ENCODE measurements around the gene KATNBL1. TPM values are rescaled to one million over a fixed set of nuclear protein-coding genes. Genes with fewer than 3 reads are reported as not detected.

Gene KATNBL1
- total and polyA plus RNA-seq, 2 experiments from 2014 or later = 68.2 to 96.1 TPM

DNA sequence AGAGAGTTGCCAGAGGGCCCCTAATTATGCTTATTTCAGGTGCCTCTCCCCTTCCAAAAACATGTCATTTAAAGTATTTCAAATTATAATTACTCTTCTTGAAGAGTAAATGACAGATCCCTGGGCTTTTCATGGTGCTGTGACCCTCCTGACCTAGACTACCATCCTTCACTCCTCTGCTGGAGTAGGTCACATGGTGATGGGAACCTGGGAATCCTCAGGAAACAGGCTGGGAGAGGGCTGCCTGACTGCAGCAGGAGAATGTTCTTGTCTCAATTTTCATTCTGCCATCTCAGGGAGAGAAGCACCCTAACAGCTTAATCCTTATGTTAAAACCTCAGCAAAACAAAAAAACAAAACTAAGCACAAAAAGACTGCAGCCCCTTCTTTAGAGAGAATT, 83.4 kb downstream of the KATNBL1 start (continued):
- TF ChIP-seq JUNB (IDR thresholded peaks at IDR 0.05; ENCODE audit: unreplicated experiment) (no peak), ZNF331 (CRISPR knock-in tag; IDR thresholded peaks at IDR 0.05; ENCODE audit: low read depth) (no peak), EZH2phosphoT487 (IDR thresholded peaks at IDR 0.05; ENCODE audit: unreplicated experiment) (no peak), ZNF114 (CRISPR knock-in tag; IDR thresholded peaks at IDR 0.05) (no peak), CREB1 (CRISPR knock-in tag; IDR thresholded peaks at IDR 0.05; ENCODE audit: low read depth) (no peak), POLR2AphosphoS5 (IDR thresholded peaks at IDR 0.05; ENCODE audit: low read depth) (no peak), NANOG (IDR thresholded peaks at IDR 0.05; ENCODE audit: borderline replicate concordance) (no peak), EZH2 (IDR thresholded peaks at IDR 0.05; ENCODE audit: low read depth, unreplicated experiment) (no peak), CTCF (conservative IDR thresholded peaks at IDR 0.05; ENCODE audit: low read depth in 2 of 2) (no peak)
- TF ChIP-seq, protein P1, sequence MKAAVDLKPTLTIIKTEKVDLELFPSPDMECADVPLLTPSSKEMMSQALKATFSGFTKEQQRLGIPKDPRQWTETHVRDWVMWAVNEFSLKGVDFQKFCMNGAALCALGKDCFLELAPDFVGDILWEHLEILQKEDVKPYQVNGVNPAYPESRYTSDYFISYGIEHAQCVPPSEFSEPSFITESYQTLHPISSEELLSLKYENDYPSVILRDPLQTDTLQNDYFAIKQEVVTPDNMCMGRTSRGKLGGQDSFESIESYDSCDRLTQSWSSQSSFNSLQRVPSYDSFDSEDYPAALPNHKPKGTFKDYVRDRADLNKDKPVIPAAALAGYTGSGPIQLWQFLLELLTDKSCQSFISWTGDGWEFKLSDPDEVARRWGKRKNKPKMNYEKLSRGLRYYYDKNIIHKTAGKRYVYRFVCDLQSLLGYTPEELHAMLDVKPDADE (IDR thresholded peaks at IDR 0.05) = no peak
- TF ChIP-seq, protein P2, sequence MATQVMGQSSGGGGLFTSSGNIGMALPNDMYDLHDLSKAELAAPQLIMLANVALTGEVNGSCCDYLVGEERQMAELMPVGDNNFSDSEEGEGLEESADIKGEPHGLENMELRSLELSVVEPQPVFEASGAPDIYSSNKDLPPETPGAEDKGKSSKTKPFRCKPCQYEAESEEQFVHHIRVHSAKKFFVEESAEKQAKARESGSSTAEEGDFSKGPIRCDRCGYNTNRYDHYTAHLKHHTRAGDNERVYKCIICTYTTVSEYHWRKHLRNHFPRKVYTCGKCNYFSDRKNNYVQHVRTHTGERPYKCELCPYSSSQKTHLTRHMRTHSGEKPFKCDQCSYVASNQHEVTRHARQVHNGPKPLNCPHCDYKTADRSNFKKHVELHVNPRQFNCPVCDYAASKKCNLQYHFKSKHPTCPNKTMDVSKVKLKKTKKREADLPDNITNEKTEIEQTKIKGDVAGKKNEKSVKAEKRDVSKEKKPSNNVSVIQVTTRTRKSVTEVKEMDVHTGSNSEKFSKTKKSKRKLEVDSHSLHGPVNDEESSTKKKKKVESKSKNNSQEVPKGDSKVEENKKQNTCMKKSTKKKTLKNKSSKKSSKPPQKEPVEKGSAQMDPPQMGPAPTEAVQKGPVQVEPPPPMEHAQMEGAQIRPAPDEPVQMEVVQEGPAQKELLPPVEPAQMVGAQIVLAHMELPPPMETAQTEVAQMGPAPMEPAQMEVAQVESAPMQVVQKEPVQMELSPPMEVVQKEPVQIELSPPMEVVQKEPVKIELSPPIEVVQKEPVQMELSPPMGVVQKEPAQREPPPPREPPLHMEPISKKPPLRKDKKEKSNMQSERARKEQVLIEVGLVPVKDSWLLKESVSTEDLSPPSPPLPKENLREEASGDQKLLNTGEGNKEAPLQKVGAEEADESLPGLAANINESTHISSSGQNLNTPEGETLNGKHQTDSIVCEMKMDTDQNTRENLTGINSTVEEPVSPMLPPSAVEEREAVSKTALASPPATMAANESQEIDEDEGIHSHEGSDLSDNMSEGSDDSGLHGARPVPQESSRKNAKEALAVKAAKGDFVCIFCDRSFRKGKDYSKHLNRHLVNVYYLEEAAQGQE (IDR thresholded peaks at IDR 0.05; ENCODE audit: unreplicated experiment) = no peak

DNA sequence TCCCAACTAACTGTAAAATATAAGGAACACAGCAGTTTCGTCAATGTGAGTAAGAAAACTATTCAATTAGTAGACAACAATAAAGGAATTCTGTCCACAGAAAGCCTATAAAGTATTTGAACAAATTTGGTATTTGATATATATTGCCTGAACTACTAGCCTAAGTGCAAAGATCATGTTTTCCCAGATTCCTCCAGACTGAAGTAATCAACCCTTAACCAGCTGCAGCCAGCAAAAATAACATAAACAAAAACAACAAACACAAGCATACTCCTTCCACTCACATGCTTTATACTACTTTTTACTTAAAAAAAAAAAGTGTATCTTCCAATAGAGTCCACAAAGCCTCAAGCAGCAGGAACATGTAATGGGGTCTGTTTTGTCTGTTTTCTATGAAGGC, 84.0 kb downstream of the KATNBL1 start:
- Mint-ChIP-seq H3K27me3 (ENCODE audit: insufficient read depth, low read depth, poor library complexity) (peaks cover 2% of the 10 kb centered on the region), H3K4me1 (peaks cover 8% of the 10 kb centered on the region), H3K4me3 (no peak overlapping the region), H3K27ac (no peak overlapping the region), H3K36me3 (ENCODE audit: low read depth) (no peaks in the 10 kb centered on the region), H3K9me3 (peaks cover 3% of the 10 kb centered on the region; the same call in 1 of the 3 replicates)
- no peak overlapping the region for H3K4me2 ChIP-seq
- H3F3A ChIP-seq (replicated peaks; ENCODE audit: low read depth) = no peaks in the 10 kb centered on the region
- no peaks in the 10 kb centered on the region for H3K9me2 ChIP-seq (ENCODE audit: insufficient read depth)
- H3K4me1 ChIP-seq (ENCODE audit: insufficient read depth) = peaks cover 8% of the 10 kb centered on the region
- no peaks in the 10 kb centered on the region for H4K20me1 ChIP-seq (replicated peaks; ENCODE audit: insufficient read depth)
- H3K27ac ChIP-seq (ENCODE audit: low read depth) = no peak overlapping the region
- H3K27me3 ChIP-seq (ENCODE audit: insufficient read depth) = no peaks in the 10 kb centered on the region
- DNase-seq (ENCODE audit: low spot score) (no peak), ATAC-seq (no peak)
- no peak overlapping the region for H2AFZ ChIP-seq
- no peak overlapping the region for H3K4me3 ChIP-seq
- H3K36me3 ChIP-seq (ENCODE audit: insufficient read depth) = no peaks in the 10 kb centered on the region
- no peaks in the 10 kb centered on the region for H3K79me2 ChIP-seq (replicated peaks; ENCODE audit: insufficient read depth)
- TF ChIP-seq EZH2 (IDR thresholded peaks at IDR 0.05; ENCODE audit: low read depth, unreplicated experiment) = no peak
- no peak for TF ChIP-seq STAT1 (IDR thresholded peaks at IDR 0.05; ENCODE audit: unreplicated experiment)
- no peak for TF ChIP-seq POLR2AphosphoS5 (IDR thresholded peaks at IDR 0.05; ENCODE audit: low read depth)
- TF ChIP-seq, protein P1 (IDR thresholded peaks at IDR 0.05) = no peak
- TF ChIP-seq NANOG (IDR thresholded peaks at IDR 0.05; ENCODE audit: borderline replicate concordance) = no peak
- TF ChIP-seq CREB1 (CRISPR knock-in tag; IDR thresholded peaks at IDR 0.05; ENCODE audit: low read depth) = no peak
- TF ChIP-seq ZNF114 (CRISPR knock-in tag; IDR thresholded peaks at IDR 0.05) = no peak
- TF ChIP-seq CTCF (conservative IDR thresholded peaks at IDR 0.05; ENCODE audit: low read depth in 2 of 2) = no peak
